Fibroblast of skin of left quadriceps (primary cell): ENCODE data around the gene PARD3.
A peak's percentile ranks its signal among the peaks of the same experiment; 100 is the strongest.

Experiments used
- DNase-seq, 2 experiments: peaks; one replicate each; pipeline ENCODE4 v3.0.0-alpha.2; 2013; ENCODE audit warnings: low read depth in 2 of 2

PARD3 gene

GRCh38 chr10:34254596-34254995 is 560.5 kb downstream of the PARD3 start:
- DNase-seq: peak; percentile 46 to 57

GRCh38 chr10:34252111-34252510 is 563.0 kb downstream of the PARD3 start:
- no peak for DNase-seq

- no peak for DNase-seq
These were observed 563.9 kb downstream of the PARD3 start for GRCh38 chr10:34251177-34251576.

GRCh38 chr10:34250722-34251121 is 564.4 kb downstream of the PARD3 start:
- no peak for DNase-seq

GRCh38 chr10:34249634-34250033 is 565.5 kb downstream of the PARD3 start:
- DNase-seq: no peak

GRCh38 chr10:34247560-34247959 is 567.5 kb downstream of the PARD3 start:
- DNase-seq: no peak

- DNase-seq: no peak
These were observed 570.2 kb downstream of the PARD3 start for GRCh38 chr10:34244756-34245484.

GRCh38 chr10:34241226-34242000 is 573.7 kb downstream of the PARD3 start:
- peak in 1 of 2 experiments; percentile 39 for DNase-seq

- no peak for DNase-seq
These were observed 575.1 kb downstream of the PARD3 start for GRCh38 chr10:34240039-34240438.

GRCh38 chr10:34237898-34238455 is 577.1 kb downstream of the PARD3 start:
- DNase-seq: no peak

- DNase-seq: no peak
These were observed 578.2 kb downstream of the PARD3 start for GRCh38 chr10:34236931-34237330.

- no peak for DNase-seq
These were observed 579.8 kb downstream of the PARD3 start for GRCh38 chr10:34235164-34235832.

GRCh38 chr10:34232481-34232880 is 582.6 kb downstream of the PARD3 start:
- no peak for DNase-seq

- DNase-seq: no peak
These were observed 583.5 kb downstream of the PARD3 start for GRCh38 chr10:34231441-34232180.

GRCh38 chr10:34229917-34230316 is 585.2 kb downstream of the PARD3 start:
- DNase-seq: no peak

- no peak for DNase-seq
These were observed 587.0 kb downstream of the PARD3 start for GRCh38 chr10:34228066-34228465.

GRCh38 chr10:34224639-34225038 is 590.5 kb downstream of the PARD3 start:
- no peak for DNase-seq

GRCh38 chr10:34223658-34224057 is 591.4 kb downstream of the PARD3 start:
- DNase-seq: no peak

GRCh38 chr10:34222359-34222758 is 592.7 kb downstream of the PARD3 start:
- no peak for DNase-seq

- no peak for DNase-seq
These were observed 595.1 kb downstream of the PARD3 start for GRCh38 chr10:34219753-34220548.

GRCh38 chr10:34217524-34217923 is 597.6 kb downstream of the PARD3 start:
- no peak for DNase-seq
